OCI-LY3 (cell line): ENCODE data around the gene SH3BP2.

Source experiments
- H2AFZ ChIP-seq: fragments of 200-600, 300-600 bp; shearing (Covaris generic); 2 replicates; pipeline ENCODE4 v1.6.0; 2014; ENCODE audit warnings: antibody characterized with exemption, low read depth, low read length
- H3K27ac ChIP-seq: fragments of 200-600, 300-600 bp; sonication (generic); 2 replicates; pipeline ENCODE4 v1.5.1; 2014; ENCODE audit warnings: mild to moderate bottlenecking, low read length, moderate library complexity, mixed read lengths
- H3K27me3 ChIP-seq: fragments of 200-600, 300-600 bp; sonication (generic); 2 replicates; pipeline ENCODE4 v1.6.1; 2014; ENCODE audit warnings: low read depth, low read length, mixed read lengths
- H3K36me3 ChIP-seq: fragments of 200-600, 300-600 bp; sonication (generic); replicated peaks from 2 replicates; pipeline ENCODE3; 2014; ENCODE audit warnings: low read depth, low read length, mixed read lengths
- H3K4me1 ChIP-seq: fragments of 300-600, 200-600 bp; sonication (generic); 2 replicates; pipeline ENCODE4 v1.6.1; 2014; ENCODE audit warnings: low read length, mixed read lengths
- H3K4me2 ChIP-seq: fragments of 200-600, 300-600 bp; sonication (generic); 2 replicates; pipeline ENCODE4 v1.6.1; 2014; ENCODE audit warnings: low read length, mixed read lengths
- H3K4me3 ChIP-seq: fragments of 300-600, 200-600 bp; sonication (generic); 2 replicates; pipeline ENCODE4 v1.5.1; 2014; ENCODE audit warnings: antibody characterized with exemption, mild to moderate bottlenecking, low read length, moderate library complexity
- H3K79me2 ChIP-seq: fragments of 300-600, 200-600 bp; shearing (Covaris generic); 2 replicates; pipeline ENCODE4 v1.6.1; 2014; ENCODE audit warnings: mild to moderate bottlenecking, low read length, mixed read lengths
- H3K9ac ChIP-seq: fragments of 300-600, 200-600 bp; shearing (Covaris generic); 2 replicates; pipeline ENCODE4 v1.6.0; 2014; ENCODE audit warnings: mild to moderate bottlenecking, low read length, moderate library complexity
- H3K9me3 ChIP-seq: fragments of 200-600, 300-600 bp; shearing (Covaris generic); 2 replicates; pipeline ENCODE4 v1.6.1; 2014; ENCODE audit warnings: low read length, mixed read lengths; ENCODE audit not compliant: insufficient read depth
- H4K20me1 ChIP-seq: fragments of 200-600, 300-600 bp; sonication (generic); 2 replicates; pipeline ENCODE4 v1.6.1; 2016; ENCODE audit warnings: low read length, mixed read lengths; ENCODE audit not compliant: insufficient read depth
- CTCF ChIP-seq: fragments of 200-600, 300-600 bp; sonication (generic); IDR thresholded peaks from 2 replicates; pipeline ENCODE4 v1.5.1; 2014; ENCODE audit warnings: antibody characterized with exemption, low read length, low read depth
- EZH2phosphoT487 ChIP-seq: fragments of 200-600 bp; shearing (Covaris generic); IDR thresholded peaks from 2 replicates; pipeline ENCODE4 v1.6.1; 2018; ENCODE audit warnings: antibody characterized with exemption, mixed run types, low read depth

The SH3BP2 gene

GRCh38 chr4:2847302-2847871, 54.5 kb downstream of the SH3BP2 start:
- H3K4me2 ChIP-seq, result peak overlapping the region; percentile 58
- TF ChIP-seq CTCF (no peak), EZH2phosphoT487 (no peak)
- H2AFZ ChIP-seq, result no peak overlapping the region
- no peaks in the 10 kb centered on the region for H3K27me3 ChIP-seq
- peak overlapping the region; percentile 48 for H3K27ac ChIP-seq
- no peak overlapping the region for H3K9ac ChIP-seq
- peaks cover 51% of the 10 kb centered on the region for H4K20me1 ChIP-seq
- peak overlapping the region; percentile 19 for H3K4me3 ChIP-seq
- peaks cover 47% of the 10 kb centered on the region for H3K4me1 ChIP-seq
- H3K9me3 ChIP-seq, result no peaks in the 10 kb centered on the region
- peaks cover 76% of the 10 kb centered on the region for H3K79me2 ChIP-seq
- no peaks in the 10 kb centered on the region for H3K36me3 ChIP-seq

- Histone ChIP-seq H3K27ac (no peak overlapping the region), H3K9ac (no peak overlapping the region), H3K4me1 (peaks cover 46% of the 10 kb centered on the region), H2AFZ (no peak overlapping the region), H3K36me3 (no peaks in the 10 kb centered on the region), H3K4me2 (no peak overlapping the region), H3K79me2 (peaks cover 77% of the 10 kb centered on the region), H3K4me3 (no peak overlapping the region), H3K27me3 (no peaks in the 10 kb centered on the region), H3K9me3 (no peaks in the 10 kb centered on the region), H4K20me1 (peaks cover 51% of the 10 kb centered on the region)
- TF ChIP-seq CTCF (no peak), EZH2phosphoT487 (no peak)
Measured at GRCh38 chr4:2848449-2848848, 55.6 kb downstream of the SH3BP2 start.

- H3K27ac ChIP-seq, result no peak overlapping the region
- H3K4me2 ChIP-seq, result no peak overlapping the region
- H3K4me1 ChIP-seq, result peaks cover 46% of the 10 kb centered on the region
- H3K9me3 ChIP-seq, result no peaks in the 10 kb centered on the region
- no peaks in the 10 kb centered on the region for H3K27me3 ChIP-seq
- peaks cover 72% of the 10 kb centered on the region for H3K79me2 ChIP-seq
- H2AFZ ChIP-seq, result no peak overlapping the region
- no peak overlapping the region for H3K9ac ChIP-seq
- H3K4me3 ChIP-seq, result no peak overlapping the region
- no peak for TF ChIP-seq CTCF
- no peak for TF ChIP-seq EZH2phosphoT487
- H3K36me3 ChIP-seq, result peaks cover 8% of the 10 kb centered on the region
- peaks cover 55% of the 10 kb centered on the region for H4K20me1 ChIP-seq
Measured at GRCh38 chr4:2849267-2850152, 56.6 kb downstream of the SH3BP2 start.
